ENCODE results near the gene TTYH3.

The TTYH3 gene

DNA sequence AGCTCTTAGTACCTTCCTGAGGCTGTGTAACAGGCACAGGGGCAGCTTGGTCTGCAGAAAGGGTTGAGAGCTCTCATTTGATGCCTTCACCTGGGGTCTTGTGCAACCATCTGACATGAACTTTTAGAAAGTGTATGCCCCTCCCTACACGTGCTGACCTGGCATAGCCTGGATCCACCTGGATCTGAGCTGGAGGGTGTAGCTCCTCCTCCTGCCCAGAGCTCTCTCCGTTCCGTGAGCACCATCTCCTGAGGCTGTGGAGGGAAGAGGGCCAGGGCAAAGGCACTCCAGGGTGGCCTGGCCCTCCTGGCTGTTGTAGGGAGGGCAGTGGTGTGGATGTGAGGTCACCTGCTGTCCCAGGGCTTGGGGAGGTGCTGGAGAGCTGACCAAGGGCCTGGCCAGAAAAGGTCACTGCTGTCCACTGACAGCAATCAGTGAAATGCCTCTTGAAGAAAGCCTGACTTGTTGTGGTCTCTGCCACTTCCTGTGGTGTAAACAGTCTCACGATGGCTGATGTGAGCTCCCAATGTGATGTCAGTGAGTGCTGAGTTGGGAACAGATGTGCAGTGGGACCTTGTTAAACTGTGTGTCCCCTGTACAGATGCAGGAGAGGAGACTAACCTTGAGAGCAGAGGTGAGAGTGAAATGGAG, 79.2 kb downstream of the TTYH3 start:
- DNase-seq = peak; percentile 47

DNA sequence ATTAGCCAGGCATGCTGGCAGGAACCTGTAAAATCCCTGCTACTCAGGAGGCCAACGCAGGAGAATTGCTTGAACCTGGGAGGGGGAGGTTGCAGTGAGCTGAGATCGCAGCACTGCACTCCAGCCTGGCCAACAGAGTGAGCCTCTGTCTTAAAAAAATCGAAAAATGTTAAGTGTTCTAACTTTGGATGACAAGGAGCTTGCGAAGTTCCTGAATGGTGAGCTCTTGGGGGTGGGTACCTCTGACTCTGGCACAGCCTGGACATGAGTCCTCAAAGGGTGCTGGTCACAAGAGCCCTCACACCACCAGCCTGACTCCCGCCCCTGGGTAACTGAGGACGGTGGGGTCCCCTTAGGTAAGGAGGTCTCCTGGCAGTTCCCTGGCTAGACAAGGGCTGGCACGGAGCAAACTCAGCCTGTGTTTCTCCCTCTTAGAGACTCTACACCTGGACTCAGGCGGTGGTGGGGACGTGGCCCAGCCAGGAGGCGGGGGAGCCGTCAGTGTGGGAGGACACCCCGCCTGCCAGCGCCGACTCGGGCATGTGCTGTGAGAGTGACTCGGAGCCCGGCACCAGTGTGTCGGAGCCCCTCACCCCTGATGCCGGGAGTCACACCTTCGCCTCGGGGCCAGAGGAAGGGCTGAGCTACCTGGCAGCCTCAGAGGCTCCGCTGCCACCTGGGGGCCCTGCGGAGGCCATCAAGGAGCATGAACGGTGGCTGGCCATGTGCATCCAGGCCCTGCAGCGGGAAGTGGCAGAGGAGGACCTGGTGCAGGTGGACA, 80.3 kb downstream of the TTYH3 start:
- no peak for DNase-seq

- DNase-seq = peak; percentile 77
Observed at GRCh38 chr7:2713370-2713769, 81.6 kb downstream of the TTYH3 start.

- no peak for DNase-seq
Observed at GRCh38 chr7:2713978-2714377, 82.2 kb downstream of the TTYH3 start.
